Stomach smooth muscle (tissue), 2 donors: ENCODE measurements around the gene AWAT1.
A peak's percentile ranks its signal among the peaks of the same experiment; 100 is the strongest.
"Not testable (repeated sequence)": the region's sequence is repeated elsewhere in the genome, so short reads cannot be mapped to it uniquely, and the experiment has no call there.

ENCODE experiments used
- H3K27ac ChIP-seq: one replicate; pipeline ENCODE4 v1.7.0; 2013; ENCODE audit warnings: mild to moderate bottlenecking, low read length, inconsistent platforms
- H3K27me3 ChIP-seq, 2 donors: one replicate each; pipeline ENCODE4 v1.7.0; 2013; ENCODE audit warnings: low read length in 2 of 2; ENCODE audit not compliant: insufficient read depth in 2 of 2, control insufficient read depth in 1 of 2
- H3K36me3 ChIP-seq, 2 donors: one replicate each; pipeline ENCODE4 v1.7.0; 2013; ENCODE audit warnings: low read length in 2 of 2; ENCODE audit not compliant: control insufficient read depth in 2 of 2, insufficient read depth in 2 of 2
- H3K4me1 ChIP-seq: one replicate; pipeline ENCODE4 v1.7.0; 2013; ENCODE audit warnings: low read length; ENCODE audit not compliant: control insufficient read depth, insufficient read depth
- H3K4me3 ChIP-seq, 2 donors: one replicate each; pipeline ENCODE4 v1.7.0; 2013; ENCODE audit warnings: low read length in 2 of 2
- H3K9ac ChIP-seq, 2 donors: one replicate each; pipeline ENCODE4 v1.7.0; 2013; ENCODE audit warnings: low read length in 2 of 2, mild to moderate bottlenecking in 1 of 2
- H3K9me3 ChIP-seq, 2 donors: one replicate each; pipeline ENCODE4 v1.7.0; 2013; ENCODE audit warnings: low read length in 2 of 2; ENCODE audit not compliant: control insufficient read depth in 2 of 2
- donor health status: healthy.
- donor health status: Pancreatic carcinoma.

AWAT1 gene

GRCh38 chrX:70262952-70263567 lies 28.6 kb downstream of the AWAT1 start:
- Histone ChIP-seq H3K27ac (no peak overlapping the region), H3K36me3 (no peaks in the 10 kb centered on the region), H3K9ac (no peak overlapping the region), H3K27me3 (peaks cover 0 to 10% of the 10 kb centered on the region in 2 donors), H3K4me3 (no peak overlapping the region), H3K9me3 (peaks cover 0 to 4% of the 10 kb centered on the region in 2 donors), H3K4me1 (no peaks in the 10 kb centered on the region)

GRCh38 chrX:70264784-70265183 lies 30.3 kb downstream of the AWAT1 start:
- H3K9me3 ChIP-seq = peaks cover 0 to 4% of the 10 kb centered on the region in 2 donors
- no peaks in the 10 kb centered on the region for H3K4me1 ChIP-seq
- H3K27me3 ChIP-seq = peaks cover 0 to 6% of the 10 kb centered on the region in 2 donors
- H3K9ac ChIP-seq = no peak overlapping the region
- H3K4me3 ChIP-seq = no peak overlapping the region
- H3K27ac ChIP-seq = no peak overlapping the region
- H3K36me3 ChIP-seq = no peaks in the 10 kb centered on the region

GRCh38 chrX:70268034-70268433 lies 33.6 kb downstream of the AWAT1 start, which contains the start of gene ARR3:
Gene ARR3, plus strand, starts transcription at chrX:70268334. Its CDS starts 1,052 bp downstream, at chrX:70269386.
- no peak within 1 kb of the TSS for H3K9ac ChIP-seq
- H3K27ac ChIP-seq = no peak within 1 kb of the TSS
- peaks cover 0 to 4% of the 10 kb centered on the region in 2 donors for H3K9me3 ChIP-seq
- no peaks in the 10 kb centered on the region for H3K36me3 ChIP-seq
- no peaks in the 10 kb centered on the region for H3K4me1 ChIP-seq
- H3K27me3 ChIP-seq = peaks cover 0 to 3% of the 10 kb centered on the region in 2 donors
- no peak within 1 kb of the TSS for H3K4me3 ChIP-seq

- not testable (repeated sequence) for H3K27ac ChIP-seq, H3K4me3 ChIP-seq, H3K36me3 ChIP-seq, H3K9me3 ChIP-seq, H3K4me1 ChIP-seq, H3K9ac ChIP-seq
- peaks cover 0 to 11% of the 10 kb centered on the region in 2 donors for H3K27me3 ChIP-seq
Measured at GRCh38 chrX:70274029-70274428, 39.6 kb downstream of the AWAT1 start.

- H3K4me1 ChIP-seq = no peaks in the 10 kb centered on the region
- H3K27ac ChIP-seq = no peak overlapping the region
- H3K4me3 ChIP-seq = no peak overlapping the region
- peaks cover 0 to 2% of the 10 kb centered on the region in 2 donors for H3K36me3 ChIP-seq
- no peaks in the 10 kb centered on the region for H3K9me3 ChIP-seq
- peaks cover 0 to 18% of the 10 kb centered on the region in 2 donors for H3K27me3 ChIP-seq
- no peak overlapping the region for H3K9ac ChIP-seq
Measured at GRCh38 chrX:70279081-70279480, 44.6 kb downstream of the AWAT1 start.

GRCh38 chrX:70280573-70280972 lies 46.1 kb downstream of the AWAT1 start:
- no peaks in the 10 kb centered on the region for H3K9me3 ChIP-seq
- H3K27me3 ChIP-seq = peaks cover 0 to 20% of the 10 kb centered on the region in 2 donors
- no peak overlapping the region for H3K9ac ChIP-seq
- H3K27ac ChIP-seq = no peak overlapping the region
- no peak overlapping the region for H3K4me3 ChIP-seq
- H3K4me1 ChIP-seq = no peaks in the 10 kb centered on the region
- H3K36me3 ChIP-seq = peaks cover 0 to 2% of the 10 kb centered on the region in 2 donors

- H3K27me3 ChIP-seq = peaks cover 0 to 16% of the 10 kb centered on the region in 2 donors
- H3K4me3 ChIP-seq = no peak within 1 kb of the TSS
- H3K27ac ChIP-seq = no peak within 1 kb of the TSS
- H3K36me3 ChIP-seq = peaks cover 4 to 7% of the 10 kb centered on the region in 2 donors
- no peaks in the 10 kb centered on the region for H3K4me1 ChIP-seq
- no peaks in the 10 kb centered on the region for H3K9me3 ChIP-seq
- H3K9ac ChIP-seq = no peak within 1 kb of the TSS
Measured at GRCh38 chrX:70281951-70282350, 47.5 kb downstream of the AWAT1 start, which contains the start of gene RAB41. Gene RAB41, plus strand, starts transcription at chrX:70282172. Its CDS starts 46 bp downstream, at chrX:70282218.

- H3K9ac ChIP-seq = peak overlapping the region; percentile 63 to 69
Measured at GRCh38 chrX:70289168-70289792, 54.8 kb downstream of the AWAT1 start.

More at GRCh38 chrX:70289168-70289792, 54.8 kb downstream of the AWAT1 start:
- peaks cover 3 to 7% of the 10 kb centered on the region in 2 donors for H3K36me3 ChIP-seq
- no peaks in the 10 kb centered on the region for H3K9me3 ChIP-seq
- H3K27me3 ChIP-seq = peaks cover 0 to under 1% of the 10 kb centered on the region in 2 donors
- H3K27ac ChIP-seq = peak overlapping the region; percentile 62
- H3K4me1 ChIP-seq = peaks cover 14% of the 10 kb centered on the region
- peak overlapping the region; percentile 76 to 82 for H3K4me3 ChIP-seq
